Sciatic nerve (tissue), 2 donors: ENCODE results near the gene SPATA13. TPM values are rescaled to one million over a fixed set of nuclear protein-coding genes. Genes with fewer than 3 reads are reported as not detected.

Experiments
- ATAC-seq: fragments of 200-7000 bp; cut with Tn5 transposase; one replicate; pipeline ENCODE4 v1.9.1; 2020; ENCODE audit warnings: mild to moderate bottlenecking, moderate library complexity
- DNase-seq: peaks from one replicate; pipeline ENCODE4 v3.0.0-alpha.2; 2020; ENCODE audit warnings: low spot score
- intact Hi-C: fragments of 100-400 bp; cut with DNase I; formaldehyde crosslinking; loops from one replicate; pipeline ENCODE4 v1.14.2; 2022
- total RNA-seq: library from RNA; stranded (reverse); fragmentation: NEBNext Ultra II Directional; extraction: Animal tissue kit (Norgen Biotek cat#: 25700); gene quantifications from one replicate; pipeline ENCODE4 v1.2.1, GENCODE V29; 2021
- donor health status: DM: no; HTN: no; CAD: no.
- donor health status: DM: no; HTN: no; CAD: no.

The SPATA13 gene
- total RNA-seq, 1 donor from 2014 or later, result 49.8 TPM

DNA sequence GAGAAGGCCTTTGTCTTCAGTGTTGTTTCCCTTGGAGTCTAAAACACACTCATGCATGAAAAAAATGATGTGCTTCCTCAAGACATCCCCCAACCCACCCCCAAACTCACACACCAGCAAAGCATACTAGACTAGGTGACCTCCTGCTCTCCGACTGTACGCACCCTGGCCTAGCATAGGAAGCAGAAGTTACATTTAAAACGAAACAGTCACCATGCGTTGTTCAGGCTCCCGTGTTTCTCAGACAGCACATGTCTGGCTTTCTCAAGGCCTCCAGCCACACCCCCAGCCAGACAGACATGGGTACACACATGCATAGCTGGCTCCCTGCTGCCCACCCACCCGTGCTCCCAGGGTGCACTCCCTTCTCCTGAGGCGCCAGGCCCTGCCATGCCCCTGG, 120.2 kb downstream of the SPATA13 start:
- ATAC-seq, result peak; percentile 44
- no peak for DNase-seq
- intact Hi-C loops, result no loop called here

DNA sequence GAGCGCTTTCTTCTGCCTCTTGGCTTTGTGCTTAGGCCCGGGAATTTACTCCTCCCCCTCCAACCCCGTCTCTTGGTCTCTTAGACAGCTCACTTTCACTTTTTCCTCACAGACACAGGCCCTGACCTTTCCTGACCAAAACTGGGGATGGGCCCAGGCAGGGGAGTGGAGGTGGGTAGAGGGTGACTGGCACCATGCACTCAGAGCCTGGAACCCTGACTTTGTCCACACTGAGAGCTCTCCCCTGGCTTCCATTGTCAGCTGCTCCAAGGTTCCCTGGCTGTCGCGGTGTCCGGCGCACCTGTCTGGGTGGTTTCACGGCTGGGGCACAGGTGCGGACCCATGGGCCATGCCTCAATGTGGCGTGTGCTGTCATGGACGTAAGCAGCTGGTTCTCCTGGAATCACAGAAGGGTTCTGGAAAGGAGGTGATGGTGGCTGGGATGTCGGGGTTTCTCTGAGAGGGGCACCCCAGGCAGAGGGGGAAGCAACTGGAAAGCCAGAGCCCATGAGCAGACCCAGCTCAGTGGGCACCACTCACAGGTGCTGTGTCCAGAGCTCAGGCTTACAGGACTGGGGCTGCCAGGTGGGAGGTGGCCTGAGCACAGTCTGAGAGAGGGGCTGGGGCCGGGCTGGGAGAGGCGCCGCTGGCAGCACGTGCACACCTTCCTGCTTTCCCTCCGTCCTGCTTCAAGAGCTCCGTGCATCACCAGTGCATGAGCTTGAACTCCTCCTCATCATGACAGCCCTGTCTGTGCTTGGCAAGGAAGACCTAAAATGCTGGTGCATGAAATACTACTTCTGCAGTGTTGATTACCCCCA, 120.9 kb downstream of the SPATA13 start:
- intact Hi-C loops, result no loop called here
- no peak for ATAC-seq
- DNase-seq, result no peak

DNA sequence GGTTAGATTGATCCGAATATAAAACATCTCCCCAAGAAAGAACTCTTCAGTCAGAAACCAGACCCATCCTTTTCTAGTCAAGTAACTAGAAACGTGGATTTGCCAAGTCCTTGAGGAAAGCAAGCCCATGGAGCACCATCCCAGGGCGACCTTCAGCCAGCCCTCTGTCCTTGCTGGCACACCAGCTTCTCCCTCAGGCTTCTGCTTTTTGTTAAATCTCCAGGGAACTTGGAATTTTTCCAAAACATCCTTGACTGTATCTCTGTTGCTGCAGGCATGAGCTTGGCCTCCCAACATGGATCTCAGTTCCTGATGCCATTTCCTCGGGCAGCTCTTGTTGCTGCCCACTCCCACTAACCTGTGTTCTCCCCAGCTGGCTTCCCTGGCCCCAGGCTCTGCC, 121.7 kb downstream of the SPATA13 start:
- ATAC-seq (no peak), DNase-seq (no peak)
- intact Hi-C loops, result no loop called here

DNA sequence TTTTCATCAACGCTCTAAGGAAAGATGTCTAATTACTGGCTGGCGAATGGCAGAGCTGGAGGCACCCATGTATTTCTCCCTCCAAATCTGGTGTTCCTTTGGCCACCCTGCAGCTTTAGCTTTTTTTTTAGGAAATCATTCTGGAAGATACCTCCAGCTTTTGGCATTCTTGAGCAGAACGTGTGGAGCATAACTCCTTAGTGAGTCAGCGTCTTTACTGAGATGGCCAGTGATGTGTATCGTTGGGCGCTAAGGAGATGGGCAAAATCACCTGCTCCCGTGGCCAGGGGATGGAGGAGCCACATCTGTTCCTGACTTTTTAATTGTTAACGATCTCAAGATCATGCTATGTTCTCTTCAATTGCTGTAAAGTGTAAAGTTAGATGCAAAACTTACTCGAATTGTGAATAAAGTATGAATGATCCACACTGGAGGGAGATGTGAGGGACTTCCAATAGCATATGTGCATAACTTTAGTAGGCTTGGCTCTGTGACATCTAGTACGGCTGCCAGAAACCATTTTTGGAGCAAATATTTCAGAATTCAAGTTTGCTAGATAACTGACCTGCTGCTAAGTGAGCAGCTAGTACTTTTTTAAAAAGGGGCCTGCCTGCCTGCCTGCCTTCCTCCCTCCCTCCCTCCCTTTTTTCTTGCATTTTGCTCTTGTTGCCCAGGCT, 124.5 kb downstream of the SPATA13 start:
- ATAC-seq, result no peak
- intact Hi-C loops, result no loop called here
- no peak for DNase-seq

DNA sequence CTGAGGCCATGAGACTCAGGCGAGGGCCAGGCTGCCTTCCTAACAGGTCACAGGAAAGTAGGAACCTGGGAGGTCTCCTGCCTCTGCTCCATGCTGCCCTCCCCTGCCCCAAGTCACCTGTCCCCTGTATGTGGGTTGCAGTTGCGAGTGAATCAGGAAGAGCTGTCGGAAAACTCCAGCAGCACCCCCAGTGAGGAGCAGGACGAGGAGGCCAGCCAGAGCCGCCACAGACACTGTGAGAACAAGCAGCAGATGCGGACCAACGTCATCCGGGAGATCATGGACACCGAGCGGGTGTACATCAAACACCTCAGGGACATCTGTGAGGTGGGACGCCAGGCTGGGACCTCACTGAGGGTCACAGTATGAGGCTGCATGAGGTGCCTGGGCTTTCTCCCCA, 126.1 kb downstream of the SPATA13 start:
- DNase-seq (no peak), ATAC-seq (no peak)
- intact Hi-C loops, result no loop called here

DNA sequence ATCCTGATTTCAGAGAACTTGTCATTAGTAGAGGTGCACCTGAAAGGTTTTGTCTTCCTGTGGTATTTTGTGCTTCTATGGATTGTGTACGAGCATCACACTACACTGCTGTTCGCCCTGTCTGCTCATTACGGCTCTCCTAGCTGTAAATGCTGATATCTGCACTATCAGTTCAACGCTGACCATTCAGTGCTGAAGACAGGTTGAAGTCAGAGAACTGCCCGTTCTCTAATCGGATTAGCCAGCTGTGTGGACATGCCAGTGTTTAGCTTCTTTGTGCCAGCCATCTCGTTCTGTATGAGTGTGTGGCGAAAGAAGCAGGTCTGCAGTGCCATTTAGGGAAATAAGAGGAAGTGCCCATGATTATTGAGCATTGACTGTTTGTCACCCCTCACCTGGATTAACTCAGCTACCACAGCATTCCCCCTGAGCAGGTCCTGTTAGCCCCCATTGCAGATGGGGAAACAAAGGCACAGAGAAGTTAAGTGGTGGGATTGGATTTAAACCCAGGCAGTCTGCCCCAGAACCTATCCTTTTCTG, 127.3 kb downstream of the SPATA13 start:
- ATAC-seq (no peak), DNase-seq (no peak)
- intact Hi-C loops, result no loop called here

DNA sequence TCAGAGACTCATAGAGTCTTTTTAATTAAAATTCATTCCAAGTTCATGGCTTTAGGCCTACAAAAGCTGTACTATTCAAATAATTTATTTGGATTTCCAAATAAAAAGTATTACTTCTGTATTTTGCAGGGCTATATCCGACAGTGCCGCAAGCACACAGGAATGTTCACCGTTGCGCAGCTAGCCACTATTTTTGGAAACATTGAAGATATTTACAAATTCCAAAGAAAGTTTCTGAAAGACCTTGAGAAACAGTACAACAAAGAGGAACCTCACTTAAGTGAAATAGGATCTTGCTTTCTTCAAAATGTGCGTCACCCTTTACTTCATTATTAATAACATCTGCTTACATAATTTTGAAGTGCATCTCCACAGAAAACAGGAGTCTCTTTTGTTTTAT, 128.3 kb downstream of the SPATA13 start:
- no peak for ATAC-seq
- intact Hi-C loops, result no loop called here
- no peak for DNase-seq

DNA sequence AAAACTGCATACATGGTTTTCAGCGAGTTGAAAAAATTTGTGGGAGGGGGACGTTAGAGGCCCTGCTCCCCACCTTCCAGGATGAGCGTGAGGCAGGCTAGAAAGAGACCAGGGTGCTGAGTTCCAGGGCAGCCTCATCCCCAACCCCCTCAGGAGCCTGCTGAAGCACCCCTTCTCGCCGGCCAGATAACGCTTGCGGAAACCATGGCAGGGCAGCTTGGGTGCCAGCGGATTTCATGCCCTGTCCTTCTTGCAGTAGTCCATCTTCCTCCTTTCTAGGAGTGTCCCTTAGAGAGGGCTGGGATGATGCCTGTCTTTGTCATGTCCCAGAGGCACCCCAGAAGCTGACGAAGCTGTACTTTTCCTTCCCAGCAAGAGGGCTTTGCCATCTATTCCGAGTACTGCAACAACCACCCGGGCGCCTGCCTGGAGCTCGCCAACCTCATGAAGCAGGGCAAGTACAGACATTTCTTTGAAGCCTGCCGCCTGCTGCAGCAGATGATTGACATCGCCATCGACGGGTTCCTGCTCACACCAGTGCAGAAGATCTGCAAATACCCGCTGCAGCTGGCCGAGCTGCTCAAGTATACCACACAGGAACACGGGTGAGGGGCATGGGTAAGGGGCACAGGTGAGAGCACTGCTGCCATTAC, 129.9 kb downstream of the SPATA13 start:
- ATAC-seq (no peak), DNase-seq (no peak)
- intact Hi-C loops, result no loop called here

DNA sequence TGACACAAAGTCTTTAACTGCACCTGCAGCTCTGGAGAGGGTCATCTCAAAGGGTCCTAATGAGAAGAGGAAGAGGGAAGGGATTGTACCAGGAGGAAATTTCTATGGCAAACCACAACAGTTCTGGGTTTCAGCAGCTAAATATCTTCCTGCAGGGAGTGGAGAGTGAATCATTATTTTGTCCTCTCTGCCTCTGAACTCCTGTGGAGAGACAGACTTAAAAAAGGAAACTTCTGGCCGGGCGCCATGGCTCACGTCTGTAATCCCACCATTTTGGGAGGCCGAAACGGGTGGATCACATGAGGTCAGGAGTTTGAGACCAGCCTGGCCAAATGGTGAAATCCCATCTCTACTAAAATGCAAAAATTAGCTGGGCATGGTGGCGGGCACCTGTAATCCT, 132.0 kb downstream of the SPATA13 start:
- DNase-seq (no peak), ATAC-seq (no peak)
- intact Hi-C loops, result no loop called here

DNA sequence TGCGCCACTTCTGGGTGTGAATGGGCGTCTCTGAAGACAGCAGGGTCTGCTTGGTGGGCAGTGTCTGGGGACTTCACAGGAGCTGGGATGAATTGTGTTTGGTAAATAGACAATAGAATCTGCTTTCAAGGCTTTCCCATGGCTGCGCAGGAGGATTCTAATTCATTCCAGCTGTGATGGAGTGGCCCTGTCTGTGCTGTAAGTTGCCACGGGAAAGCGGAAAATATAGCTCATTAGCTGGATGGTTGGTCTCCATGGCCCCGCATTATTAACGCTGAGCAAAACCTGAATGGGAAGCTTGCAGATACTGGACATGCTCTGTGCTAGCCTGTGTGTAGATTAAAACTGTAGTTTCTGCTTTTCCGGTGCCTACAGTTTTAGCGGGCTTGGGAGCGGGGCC, 133.2 kb downstream of the SPATA13 start:
- intact Hi-C loops, result no loop called here
- no peak for ATAC-seq
- no peak for DNase-seq

DNA sequence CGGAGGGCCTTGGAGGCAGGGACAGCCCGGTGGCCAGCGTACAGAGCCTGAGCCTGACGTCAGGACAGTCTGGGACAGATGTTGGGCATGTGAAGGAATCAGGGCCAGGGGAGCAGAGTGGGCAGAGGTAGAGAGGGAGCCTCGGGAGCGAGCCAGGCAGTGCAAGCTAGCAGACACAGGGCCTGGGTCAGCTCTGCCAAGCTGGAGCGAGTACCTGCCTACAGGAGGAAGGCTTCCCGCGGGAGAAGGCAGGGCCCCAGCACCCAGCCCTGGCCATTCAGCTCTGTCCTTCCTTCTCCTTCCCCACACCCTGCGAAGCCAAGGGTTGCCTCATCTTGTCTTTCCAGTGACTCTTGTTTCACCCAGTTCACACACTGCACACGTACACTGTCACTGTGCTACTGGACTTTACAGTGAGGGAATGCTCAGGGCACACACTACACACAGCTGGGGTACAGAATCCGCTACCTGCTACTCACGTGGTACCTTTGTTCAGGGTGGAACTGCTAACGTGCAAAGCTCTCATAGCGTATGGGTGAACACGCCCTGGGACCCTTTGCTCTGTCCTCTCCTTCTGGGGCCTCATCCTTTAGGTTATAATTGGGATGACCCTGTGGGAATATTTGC, 139.1 kb downstream of the SPATA13 start:
- DNase-seq (no peak), ATAC-seq (peak; percentile 17)
- intact Hi-C loops, result no loop called here

DNA sequence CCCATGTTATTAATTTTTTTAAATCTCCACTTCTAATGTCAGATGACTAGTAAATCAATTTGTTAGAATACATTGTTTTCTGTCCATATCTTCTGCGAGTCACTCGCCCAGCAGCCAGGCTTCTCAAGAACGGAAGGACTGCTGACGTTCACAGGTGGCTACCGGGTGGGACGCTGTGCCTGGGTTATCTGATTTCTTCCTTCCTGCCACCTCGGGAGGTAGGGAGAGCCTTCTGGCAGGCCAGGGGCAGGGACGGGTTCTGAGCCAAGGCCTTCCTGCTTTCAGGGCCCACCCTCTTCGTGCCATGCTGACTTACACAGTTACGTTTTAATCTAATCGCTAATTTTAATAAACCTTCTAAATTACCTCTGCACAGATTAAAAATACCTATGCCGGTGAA, 140.9 kb downstream of the SPATA13 start:
- no peak for DNase-seq
- intact Hi-C loops, result no loop called here
- ATAC-seq, result no peak

DNA sequence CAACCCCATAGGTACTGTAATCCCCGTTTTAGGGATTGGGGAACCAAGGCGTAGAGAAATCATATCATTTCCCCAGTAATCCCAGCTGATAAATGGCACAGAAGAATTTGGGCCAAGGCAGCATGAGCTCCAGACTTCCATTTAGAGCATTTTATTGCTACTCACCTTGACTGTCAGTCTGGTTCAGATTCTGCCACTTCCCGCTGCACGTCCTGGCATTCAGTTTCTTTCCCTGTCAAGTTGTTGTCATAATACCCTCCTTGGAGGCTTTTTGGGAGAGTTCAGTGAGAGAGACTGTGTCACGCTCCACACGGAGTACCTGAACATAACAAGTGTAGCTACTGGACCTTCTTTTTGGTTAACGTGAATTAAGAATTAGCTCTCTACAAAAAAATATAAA, 141.4 kb downstream of the SPATA13 start:
- intact Hi-C loops, result no loop called here
- DNase-seq (no peak), ATAC-seq (no peak)

DNA sequence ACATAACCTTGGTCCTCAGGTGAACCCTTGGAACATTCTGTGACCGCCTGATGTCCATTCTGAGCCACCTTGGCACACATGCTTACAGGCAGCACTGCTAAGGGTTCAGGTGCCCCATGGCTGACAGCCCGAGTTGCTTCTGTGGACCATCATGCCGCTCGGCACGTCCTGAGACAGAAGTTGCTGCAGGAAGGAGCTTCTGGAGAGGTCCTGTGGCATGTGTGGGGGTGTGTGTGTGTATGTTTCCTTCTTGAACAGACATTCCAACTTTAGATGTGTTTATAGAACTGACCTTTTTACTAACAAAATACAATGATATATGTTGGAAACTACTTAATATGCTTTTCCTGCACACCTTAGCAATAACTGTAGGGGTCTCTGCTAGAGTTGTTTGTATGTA, 144.1 kb downstream of the SPATA13 start:
- intact Hi-C loops, result no loop called here
- ATAC-seq, result no peak
- no peak for DNase-seq

DNA sequence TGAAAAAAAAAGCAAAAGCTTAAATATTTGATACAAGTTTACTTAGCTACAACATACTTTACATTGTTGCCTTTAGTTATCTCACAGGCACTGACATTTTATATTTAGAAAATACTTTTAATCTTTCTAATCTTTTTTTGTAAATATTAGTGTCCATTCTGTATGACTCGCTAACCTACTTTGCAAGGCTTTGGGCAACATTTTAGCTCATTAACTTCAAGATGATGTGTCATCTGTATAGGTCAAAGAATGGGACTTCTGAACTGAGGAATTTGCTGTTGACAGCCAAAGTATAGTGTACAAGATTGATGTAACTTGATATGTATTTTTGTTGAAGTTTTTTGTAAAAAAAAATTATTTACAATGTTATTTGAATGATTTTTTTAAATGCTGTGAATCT, 146.1 kb downstream of the SPATA13 start:
- no peak for ATAC-seq
- DNase-seq, result no peak
- intact Hi-C loops, result no loop called here

DNA sequence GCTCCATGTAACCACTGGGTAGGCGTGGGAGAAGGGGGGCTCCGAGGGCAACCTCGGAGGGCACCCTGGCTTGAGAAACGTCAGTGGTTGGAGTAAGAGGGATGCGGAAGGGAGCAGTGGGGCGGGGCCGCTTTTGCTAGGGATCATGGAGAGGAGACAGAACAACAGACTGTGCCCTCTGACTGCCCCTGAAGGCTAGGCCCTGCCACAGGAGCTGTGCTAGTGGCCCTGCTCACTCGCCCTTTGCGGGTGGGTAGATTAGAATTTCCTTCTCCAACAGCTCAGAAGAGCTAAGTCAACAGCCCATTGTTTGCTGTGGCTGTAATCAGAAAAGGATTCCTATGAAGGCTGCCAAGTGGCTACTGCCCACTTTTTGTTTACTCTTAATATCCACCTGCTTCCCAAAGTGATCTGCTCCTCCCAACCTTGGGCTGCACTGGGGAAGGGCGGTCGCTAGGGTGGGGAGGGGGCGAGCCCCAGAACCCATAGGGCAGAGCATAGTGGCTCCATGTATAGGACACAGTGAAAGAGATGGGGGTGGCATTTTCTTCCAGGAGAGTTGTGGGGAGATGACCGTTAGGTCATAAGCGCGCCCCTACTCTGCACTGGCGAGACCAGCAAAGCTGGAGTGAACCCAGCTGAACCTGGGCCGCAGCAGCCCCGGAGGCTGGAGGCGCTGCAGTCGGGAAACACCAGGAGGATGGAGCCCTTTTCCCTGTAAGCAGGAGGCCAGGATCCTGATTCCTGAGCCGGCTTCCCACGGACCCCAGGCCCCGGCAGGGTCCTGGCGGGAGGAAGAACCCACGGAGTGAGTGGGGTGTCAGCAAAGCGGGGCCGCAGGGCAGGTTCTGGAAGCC, 146.9 kb downstream of the SPATA13 start:
- peak; percentile 49 for ATAC-seq
- intact Hi-C loops, result no loop called here
- no peak for DNase-seq

DNA sequence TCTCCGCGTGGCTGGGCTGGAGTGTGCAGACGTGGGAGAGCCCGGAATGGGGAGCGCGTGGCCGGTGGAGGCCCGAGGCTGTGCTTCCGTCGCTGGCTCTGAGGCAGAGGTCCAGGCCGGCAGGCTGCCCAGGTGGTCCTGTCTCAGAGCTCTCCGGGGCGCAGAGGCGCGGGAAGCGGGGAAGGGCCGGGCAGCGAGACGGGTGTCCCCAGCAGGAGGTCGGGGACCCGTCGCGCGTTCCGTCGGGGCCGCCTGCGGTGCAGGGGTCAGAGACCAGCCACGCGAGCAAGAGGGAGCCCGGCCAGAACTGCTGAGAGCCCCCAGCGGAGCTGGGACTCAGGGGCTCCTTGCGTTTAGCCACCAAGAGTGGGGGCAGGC, 147.5 kb downstream of the SPATA13 start:
- DNase-seq, result no peak
- intact Hi-C loops, result no loop called here
- ATAC-seq, result peak; percentile 45

DNA sequence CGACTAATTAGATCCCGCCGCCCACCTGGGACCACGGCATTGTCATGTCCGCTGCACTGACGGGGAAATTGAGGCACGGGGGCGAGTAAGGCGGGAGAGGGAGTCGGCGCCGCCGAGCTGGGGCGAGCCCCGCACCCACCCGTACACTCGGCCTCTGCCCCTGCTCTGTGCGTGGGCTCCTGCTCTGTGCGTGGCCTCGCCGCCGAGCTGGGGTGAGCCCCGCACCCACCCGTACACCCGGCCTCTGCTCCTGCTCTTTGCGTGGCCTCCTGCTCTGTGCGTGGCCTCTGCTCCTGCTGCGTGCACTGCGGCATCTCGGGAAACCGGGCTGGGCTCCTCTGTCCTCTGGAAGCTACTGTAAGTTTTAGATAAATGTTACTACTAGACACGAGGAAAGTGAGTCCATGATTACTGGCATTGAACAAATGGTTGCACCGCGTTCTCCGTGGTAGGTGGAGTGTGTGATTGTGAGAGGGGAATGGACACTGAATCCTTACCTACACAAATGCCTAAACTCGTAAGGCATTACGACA, 148.0 kb downstream of the SPATA13 start:
- intact Hi-C loops, result no loop called here
- DNase-seq (no peak), ATAC-seq (no peak)
